ENCODE data around the gene DAPK2.

DNA sequence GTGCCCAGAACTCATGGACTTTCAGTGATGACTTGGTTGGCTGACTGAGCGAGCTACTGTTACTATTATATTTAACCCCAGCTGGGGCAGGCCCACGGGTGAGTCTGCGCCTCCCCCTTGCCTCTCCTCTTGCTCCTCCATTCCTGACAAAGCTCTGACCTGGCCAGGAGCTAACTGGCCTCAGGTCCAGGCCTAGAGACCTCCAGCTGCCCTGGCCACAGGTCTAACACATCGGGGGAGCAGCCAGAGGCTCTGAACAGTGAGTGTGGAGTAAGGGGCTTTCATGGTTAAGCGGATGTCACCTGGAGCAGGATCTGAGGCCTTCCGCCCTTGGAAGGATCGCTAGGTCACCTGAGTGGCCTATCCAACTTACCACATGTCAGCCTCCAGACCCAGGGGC is 116.3 kb downstream of the DAPK2 start:
- TF ChIP-seq, protein P1, sequence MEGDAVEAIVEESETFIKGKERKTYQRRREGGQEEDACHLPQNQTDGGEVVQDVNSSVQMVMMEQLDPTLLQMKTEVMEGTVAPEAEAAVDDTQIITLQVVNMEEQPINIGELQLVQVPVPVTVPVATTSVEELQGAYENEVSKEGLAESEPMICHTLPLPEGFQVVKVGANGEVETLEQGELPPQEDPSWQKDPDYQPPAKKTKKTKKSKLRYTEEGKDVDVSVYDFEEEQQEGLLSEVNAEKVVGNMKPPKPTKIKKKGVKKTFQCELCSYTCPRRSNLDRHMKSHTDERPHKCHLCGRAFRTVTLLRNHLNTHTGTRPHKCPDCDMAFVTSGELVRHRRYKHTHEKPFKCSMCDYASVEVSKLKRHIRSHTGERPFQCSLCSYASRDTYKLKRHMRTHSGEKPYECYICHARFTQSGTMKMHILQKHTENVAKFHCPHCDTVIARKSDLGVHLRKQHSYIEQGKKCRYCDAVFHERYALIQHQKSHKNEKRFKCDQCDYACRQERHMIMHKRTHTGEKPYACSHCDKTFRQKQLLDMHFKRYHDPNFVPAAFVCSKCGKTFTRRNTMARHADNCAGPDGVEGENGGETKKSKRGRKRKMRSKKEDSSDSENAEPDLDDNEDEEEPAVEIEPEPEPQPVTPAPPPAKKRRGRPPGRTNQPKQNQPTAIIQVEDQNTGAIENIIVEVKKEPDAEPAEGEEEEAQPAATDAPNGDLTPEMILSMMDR (IDR thresholded peaks at IDR 0.05; ENCODE audit: borderline replicate concordance, extremely low read depth, low read length, poor library complexity, severe bottlenecking): no peak
- no peak for TF ChIP-seq EZH2 (IDR thresholded peaks at IDR 0.05; ENCODE audit: borderline replicate concordance, low read depth, low read length, severe bottlenecking)
